ENCODE data around the gene ARHGEF37.
"Not testable (repeated sequence)": the region's sequence is repeated elsewhere in the genome, so short reads cannot be mapped to it uniquely, and the experiment has no call there.

Gene ARHGEF37

DNA sequence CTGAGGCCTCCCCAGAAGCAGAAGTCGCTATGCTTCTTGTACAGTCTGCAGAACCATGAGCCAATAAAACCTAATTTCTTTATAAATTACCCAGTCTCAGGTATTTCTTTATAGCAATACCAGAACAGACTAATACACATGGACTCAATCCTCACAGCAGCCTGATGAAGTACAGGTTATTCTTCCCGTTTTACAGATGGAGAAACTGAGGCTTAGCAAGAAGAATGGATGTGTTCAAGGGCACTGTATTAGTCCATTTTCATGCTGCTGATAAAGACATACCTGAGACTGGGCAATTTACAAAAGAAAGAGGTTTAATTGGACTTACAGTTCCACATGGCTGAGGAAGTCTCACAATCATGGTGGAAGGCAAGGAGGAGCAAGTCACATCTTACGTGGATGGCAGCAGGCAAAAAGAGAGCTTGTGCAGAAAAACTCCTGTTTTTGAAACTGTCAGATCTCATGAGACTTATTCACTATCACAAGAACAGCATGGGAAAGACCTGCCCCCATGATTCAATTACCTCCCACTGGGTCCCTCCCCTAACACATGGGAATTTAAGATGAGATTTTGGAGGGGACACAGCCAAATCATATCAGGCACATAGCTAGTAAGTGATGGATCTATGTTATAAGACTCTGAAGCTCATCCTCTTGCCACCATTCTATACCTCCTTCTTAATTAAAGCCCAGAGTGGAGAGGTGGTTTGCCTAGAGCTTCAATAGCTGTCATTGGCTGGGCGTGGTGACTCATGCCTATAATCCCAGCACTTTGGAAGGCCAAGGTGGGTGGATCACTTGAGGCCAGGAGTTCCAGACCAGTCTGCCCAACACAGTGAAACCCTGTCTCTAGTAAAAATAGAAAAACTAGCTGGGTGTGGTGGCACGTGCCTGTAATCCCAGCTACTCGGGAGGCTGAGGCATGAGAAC is 67.4 kb downstream of the ARHGEF37 start:
- not testable (repeated sequence) for DNase-seq (ENCODE audit: low read depth)

DNA sequence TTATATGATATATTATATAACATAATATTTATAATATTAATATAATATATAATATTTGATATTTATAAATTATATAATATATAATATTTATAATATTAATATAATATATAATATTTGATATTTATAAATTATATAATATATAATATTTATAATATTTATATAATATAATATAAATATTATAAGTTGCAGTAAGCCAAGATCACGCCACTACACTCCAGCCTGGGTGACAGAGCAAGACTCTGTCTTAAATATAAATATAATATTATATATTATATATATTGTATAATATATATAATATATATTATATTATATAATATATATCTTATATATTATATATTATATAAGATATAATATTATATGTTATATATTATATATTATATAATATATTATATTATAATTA is 68.4 kb downstream of the ARHGEF37 start:
- DNase-seq (ENCODE audit: low read depth) = not testable (repeated sequence)

DNA sequence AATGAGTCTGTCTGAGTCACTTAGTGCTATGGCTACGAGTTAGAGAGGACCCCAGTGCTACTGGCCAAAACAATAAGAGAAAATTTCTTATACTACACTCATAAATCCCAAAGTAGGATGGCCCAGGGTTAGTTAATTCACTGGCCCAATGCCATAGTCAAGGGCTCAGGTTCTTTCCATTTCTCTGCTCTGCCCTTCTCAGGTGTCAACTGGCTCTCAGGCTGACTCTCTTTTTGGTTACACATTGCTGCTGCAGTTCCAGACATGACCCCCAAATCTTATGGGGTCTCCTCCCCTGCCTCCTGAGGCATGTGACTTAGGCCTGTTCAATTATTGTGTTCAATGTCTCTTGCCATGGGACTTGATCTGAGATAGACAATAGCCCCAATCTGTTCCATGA is 70.4 kb downstream of the ARHGEF37 start:
- no peak for DNase-seq (ENCODE audit: low read depth)

DNA sequence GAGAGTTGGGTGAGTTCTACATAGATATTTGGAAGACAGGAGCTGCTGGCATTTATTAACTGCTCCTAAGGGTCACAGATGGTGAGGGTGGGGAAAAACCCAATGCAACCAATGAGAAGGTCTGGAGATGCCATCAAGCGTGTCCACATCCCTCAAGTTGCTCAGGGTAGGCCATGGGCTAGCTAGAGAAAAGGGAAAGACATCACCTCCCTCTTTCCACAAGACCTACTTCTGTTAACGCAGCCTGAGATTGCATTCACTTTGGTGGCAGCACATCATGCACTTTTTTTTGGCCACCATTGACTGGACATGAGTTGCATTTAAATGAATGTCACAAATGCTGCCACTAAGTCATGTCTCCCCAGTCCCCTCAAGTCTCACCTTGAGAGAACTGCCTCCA is 71.4 kb downstream of the ARHGEF37 start:
- no peak for DNase-seq (ENCODE audit: low read depth)

DNA sequence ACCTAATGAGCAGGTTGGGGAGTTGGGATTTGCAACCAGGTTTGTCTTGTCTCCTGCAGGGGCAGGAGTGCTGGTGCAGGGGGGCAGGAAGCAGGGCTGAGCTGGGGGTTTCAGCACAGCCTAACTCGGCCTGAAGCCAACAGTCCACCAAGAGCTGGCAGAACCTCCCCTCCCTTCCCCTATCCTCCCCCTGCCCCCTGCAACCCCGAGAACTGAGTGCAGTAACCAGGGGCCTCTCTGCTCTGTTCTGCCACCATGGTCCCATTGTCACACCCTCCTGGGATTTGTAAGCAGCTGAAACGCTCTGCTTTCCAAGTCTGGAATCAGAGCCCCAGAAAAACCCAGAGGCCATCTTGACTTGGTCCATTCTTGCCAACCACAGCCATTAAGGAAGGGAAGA is 72.9 kb downstream of the ARHGEF37 start:
- DNase-seq (ENCODE audit: low read depth) = no peak

DNA sequence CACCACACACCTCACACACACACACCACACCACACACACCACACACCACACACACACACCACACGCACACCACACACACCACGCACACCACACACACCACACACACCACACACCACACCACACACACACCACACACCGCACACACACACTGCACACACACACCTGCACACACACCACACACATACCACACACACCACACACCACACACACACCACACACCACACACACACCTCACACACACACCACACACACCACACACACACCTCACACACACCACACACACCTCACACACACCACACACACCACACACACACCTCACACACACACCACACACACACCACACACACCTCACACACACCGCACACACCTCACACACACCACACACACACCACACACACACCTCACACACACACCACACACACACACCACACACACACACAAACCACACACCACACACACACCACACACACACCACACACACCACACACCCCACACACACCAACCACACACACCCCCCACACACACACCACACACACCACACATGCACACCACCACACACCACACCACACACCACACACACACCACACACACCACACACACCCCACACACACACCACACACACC is 73.7 kb downstream of the ARHGEF37 start:
- DNase-seq (ENCODE audit: low read depth) = no peak

DNA sequence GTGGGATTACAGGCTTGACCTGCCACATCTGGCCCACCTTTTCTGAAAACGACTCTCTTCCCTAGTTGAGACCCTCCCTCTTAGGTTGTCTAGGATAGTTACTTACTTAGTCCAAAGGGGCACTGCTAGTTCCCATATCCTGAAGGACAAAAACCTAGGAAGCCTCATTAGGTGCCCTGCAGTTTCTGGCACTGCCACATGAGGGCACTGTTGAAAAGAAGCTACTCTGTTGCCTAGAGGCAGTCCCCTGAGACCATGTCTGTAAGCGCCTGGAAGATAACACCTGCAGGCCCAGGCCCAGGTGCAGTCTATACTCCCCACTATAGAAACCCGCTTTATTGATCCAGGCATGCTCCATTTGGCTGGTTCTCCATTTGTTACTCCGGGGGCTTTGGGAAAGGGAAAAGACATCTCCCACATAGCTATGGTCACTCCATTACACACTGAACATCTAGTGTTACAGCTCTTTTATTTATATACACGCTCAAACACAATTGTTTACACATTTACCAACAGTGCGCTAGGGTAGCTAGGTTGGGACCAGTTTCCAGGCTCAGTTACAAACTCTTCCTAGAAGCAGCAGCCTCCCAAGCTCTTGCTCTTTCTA is 75.4 kb downstream of the ARHGEF37 start:
- DNase-seq (ENCODE audit: low read depth) = no peak

DNA sequence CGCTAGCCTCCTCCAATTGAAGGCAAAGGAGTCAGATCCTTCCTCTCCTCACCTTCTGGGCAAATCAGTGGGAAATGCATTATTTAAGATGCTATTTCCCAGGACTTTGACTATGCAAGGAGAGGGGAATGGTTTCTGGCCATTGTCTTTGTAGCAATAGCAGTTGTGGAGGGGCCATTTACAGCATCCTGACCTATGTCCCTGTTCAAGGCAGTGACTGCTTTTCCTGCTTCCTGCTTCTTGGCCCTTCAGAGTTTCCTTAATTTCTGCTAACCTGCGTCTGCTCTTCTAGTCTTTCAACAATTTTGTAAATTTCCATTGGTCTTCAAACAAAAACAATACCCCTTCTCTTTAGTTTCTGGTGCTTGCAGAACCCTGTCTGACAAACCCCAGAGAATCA is 76.0 kb downstream of the ARHGEF37 start:
- DNase-seq (ENCODE audit: low read depth) = no peak

DNA sequence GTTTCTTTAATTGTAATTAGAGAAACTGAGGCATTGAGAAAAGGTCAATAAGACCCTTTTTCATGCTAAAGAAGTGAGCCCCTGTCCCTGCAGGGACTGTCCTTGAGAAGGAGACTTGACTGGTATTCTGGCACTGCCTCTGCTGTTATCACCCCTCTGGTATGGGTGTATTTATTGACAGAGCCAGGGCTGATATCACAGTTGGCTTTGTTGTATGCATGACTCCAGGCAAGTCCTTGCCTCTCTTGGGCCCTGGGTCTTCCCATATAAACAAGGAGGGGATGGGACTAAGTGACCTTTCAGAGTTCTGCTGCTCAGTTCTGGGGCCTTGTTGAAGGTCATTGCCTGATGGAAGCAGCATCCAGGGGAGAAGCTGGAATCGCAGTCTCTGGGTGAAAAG is 77.0 kb downstream of the ARHGEF37 start:
- no peak for DNase-seq (ENCODE audit: low read depth)

DNA sequence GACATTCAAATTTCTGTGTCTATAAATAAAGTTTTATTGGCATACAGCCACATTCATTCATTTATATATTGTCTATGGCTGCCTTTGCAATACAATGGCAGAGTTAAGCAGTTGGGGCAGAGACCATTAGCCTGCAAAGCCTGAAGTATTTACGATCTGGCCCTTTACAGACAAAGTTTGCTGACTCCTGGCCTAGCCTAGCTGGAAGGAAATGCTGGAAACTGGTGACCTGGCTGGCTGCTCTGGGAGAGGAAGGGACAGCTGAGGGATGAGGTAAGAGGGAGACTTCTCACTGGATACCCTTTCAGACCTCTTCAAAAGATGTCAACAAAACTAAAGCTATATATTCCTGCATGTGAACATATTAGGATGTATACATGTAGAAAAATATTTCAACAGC is 82.8 kb downstream of the ARHGEF37 start:
- DNase-seq (ENCODE audit: low read depth) = no peak

DNA sequence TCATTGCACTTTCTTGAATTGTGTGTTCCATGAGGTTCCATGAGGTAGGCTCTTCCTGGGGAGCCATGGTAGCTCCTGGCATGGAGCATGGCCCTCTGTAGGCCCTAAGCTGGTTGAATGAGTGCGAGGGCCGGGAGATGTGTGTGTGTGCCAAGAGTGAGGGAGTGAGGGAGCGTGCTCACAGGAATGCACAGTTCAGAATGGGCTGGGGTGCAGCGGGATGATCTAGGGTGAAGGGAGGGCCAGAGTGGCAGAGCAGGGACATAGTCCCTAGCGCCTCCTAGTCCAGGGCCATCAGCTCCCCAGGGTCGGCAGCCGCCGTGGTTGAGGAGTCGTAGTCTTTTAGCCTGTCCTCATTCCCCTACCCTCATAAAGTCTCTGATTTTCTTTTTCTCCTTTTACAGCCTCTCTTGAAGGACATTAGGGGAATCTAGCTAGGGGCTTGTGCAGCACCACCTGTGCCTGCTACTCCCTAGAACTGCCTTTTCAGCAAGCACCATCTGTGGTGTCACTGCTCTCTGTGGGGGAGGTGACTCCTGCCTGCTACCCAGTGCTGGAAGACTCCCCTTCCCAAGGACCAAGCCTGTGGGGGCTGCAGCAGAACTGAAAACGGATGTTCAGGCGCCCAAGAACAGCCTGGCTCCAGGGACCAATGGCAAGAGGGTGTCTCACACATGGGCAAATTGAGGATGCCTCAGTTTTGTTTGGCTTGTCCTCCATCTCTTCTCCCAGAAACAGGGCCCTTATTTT is 83.5 kb downstream of the ARHGEF37 start:
- no peak for DNase-seq (ENCODE audit: low read depth)

DNA sequence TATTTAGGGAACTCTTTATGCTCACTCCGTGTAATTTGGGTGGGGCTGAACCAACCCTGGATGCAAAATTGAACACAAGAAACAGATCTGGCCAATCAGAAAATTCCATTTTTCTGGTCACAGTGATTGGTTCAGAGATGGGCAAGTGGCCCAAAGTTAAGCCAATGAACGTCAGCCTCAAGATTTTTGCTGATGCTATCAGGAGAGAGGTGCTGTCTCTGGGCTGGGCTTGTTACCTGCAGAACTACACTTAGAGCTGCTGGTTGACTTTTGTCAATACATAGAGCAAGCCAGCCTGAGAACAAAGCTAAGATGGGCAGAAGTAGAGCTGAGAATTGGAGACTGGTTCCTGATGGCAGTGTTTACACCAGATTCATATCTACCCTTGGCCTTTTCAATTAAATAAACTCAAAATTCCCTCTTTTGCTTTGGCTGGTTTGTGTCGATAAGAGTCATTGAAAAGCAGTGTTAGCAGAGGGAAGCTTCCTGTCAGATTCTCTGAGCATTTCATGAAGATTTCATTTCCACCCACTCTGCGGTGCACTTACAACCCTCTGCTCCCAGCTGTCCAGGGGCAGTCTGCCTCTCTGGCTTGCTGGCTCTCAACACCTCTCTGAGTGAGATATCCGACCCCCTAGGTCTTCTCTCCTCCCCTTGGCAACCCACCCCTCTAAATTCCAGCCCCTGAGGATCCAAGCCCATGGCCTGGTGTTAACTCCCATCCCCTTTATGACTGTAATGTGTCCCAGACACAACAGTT is 84.3 kb downstream of the ARHGEF37 start:
- no peak for DNase-seq (ENCODE audit: low read depth)

DNA sequence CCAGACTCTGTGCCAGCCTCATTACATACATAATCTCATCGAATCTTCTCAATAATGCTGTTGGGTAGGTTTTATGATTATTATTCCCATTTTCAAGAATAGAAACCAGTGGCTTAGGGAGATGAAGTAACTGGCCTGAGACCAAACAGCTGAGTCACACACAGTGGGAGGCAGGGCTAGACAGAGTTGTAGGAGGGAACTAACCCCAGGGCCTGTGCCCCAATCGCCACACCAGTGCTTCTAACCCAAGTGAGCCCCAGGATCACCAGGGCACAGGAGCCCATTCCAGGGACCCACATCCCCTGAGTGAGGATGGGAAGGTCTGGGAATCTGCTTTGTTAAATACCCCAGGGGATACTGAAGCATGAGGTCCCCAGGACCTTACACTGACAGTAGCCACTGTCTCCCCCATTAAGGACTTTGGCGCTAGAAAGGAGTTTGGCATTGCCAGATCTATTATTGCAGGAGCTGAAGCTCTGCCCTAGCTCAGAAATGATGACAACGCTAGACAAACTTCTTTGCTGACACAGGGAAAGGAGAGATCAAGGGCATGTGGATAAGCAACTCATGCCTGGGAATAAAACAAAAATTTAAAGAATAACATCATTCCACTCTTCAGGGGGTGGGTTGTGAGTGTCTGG is 85.0 kb downstream of the ARHGEF37 start:
- DNase-seq (ENCODE audit: low read depth) = no peak

DNA sequence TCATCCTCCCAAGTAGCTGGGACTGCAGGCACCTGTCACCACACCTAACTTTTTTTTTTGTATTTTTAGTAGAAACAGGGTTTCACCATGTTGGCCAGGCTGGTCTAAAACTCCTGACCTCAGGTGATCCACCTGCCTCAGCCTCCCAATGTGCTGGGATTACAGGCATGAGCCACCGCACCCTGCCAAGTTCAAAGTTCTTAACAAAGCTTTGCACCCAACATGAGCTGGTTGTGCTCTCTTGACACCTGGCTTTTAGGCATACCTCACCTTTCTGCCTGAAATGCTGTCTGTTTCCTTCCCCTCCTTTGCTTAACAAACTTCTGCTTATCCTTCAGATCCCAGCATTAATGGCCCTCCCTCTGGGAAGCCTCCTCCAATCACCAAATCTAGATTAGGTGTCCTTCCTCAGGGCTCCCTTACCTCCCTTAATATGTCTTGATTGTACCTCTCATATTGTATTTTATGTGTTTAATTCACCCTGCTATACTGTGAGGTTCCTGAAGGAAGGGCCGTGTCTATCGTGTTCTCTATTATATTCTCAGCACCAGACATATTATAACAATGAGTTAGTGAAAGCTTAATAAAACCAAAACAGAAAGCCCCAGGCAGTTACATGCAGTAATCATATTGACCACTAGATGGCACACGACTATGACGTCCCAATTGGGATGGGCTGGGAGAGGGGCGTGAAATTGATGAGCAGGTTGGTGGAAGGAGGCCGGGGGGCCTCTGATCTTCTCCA is 86.0 kb downstream of the ARHGEF37 start:
- DNase-seq (ENCODE audit: low read depth) = no peak

DNA sequence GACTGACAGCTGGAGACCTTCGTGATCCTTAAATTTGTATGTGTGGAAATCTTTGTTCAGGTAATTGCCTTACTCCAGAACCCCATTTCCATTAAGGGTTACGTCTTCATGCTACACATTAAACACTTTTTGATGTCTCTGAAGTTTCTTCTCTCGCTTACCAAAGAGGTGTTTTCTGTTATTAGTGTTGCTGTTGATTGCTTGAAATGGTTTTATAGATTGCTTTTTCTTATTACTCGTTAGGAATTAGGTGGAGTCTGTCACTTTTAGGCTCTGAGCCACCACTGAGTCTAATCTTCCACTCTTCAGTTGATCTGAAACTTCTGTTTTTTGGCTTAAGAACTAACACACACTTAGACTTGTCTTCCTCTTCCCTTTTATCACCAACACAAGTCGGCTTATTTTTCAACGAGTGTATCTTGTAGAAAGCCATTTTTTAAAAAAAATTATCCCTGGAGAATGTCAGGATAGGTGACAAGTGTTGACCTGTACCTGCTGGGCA is 86.6 kb downstream of the ARHGEF37 start:
- DNase-seq (ENCODE audit: low read depth) = no peak

DNA sequence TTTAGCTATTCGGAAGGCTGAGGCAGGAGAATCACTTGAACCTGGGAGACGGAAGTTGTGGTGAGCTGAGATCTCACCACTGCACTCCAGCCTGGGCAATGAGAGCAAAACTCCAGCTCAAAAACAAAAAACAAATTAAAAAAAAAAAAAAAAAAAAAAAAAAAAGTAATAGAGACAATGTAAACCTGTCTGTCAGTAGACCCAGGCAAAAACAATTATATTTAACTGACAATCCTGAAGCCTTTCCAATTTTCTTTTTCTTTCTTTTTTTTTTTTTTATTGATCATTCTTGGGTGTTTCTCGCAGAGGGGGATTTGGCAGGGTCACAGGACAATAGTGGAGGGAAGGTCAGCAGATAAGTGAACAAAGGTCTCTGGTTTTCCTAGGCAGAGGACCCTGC is 88.0 kb downstream of the ARHGEF37 start:
- not testable (repeated sequence) for DNase-seq (ENCODE audit: low read depth)

DNA sequence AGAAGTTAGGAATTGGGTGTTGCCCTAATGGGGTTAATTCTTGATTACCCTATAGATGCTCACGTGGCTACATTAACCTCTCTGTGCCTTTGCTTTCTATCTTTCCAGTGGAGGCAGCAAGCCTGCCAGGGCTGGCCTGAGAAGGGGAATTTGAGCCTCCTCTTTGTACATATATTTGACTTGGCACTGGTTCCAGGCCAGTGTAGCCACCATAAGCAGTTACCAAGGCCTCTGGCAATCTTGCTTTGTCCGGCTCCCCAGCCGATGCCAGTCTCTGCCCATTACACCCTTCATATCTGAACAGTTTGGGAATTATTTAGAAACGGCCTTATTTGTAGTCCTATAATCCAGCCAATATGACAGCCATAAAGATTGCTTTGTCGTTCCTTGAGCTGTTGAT is 90.2 kb downstream of the ARHGEF37 start:
- no peak for DNase-seq (ENCODE audit: low read depth)

DNA sequence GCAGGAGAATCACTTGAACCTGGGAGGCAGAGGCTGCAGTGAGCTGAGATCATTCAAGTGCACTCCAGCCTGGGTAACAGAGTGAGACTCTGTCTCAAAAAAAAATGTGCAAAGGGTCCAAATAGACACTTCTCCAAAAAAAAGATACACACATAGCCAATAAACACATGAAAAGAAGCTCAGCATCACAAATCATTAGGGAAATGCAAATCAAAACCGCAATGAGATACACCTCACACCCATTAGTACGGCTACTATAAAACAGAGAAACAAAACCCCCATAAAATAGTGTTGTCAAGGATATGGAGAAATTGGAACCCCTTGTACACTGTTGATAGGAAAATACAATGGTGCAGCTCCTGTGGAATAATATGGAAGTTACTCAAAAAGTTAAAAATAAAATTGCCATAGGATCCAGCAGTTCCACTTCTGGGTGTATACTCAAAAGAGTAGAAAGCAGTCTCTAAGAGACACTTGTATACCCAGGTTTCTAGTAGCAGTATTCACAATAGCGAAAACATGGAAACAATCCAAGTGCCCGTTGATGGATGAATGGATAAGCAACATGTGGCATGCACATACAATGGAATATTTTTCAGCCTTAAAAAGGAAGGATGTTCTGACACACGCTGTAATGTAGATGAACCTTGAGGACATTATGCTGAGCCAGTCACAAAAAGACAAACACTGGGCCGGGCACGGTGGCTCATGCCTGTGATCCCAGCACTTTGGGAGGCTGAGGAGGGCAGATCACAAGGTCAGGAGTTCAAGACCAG is 91.6 kb downstream of the ARHGEF37 start:
- DNase-seq (ENCODE audit: low read depth) = no peak

DNA sequence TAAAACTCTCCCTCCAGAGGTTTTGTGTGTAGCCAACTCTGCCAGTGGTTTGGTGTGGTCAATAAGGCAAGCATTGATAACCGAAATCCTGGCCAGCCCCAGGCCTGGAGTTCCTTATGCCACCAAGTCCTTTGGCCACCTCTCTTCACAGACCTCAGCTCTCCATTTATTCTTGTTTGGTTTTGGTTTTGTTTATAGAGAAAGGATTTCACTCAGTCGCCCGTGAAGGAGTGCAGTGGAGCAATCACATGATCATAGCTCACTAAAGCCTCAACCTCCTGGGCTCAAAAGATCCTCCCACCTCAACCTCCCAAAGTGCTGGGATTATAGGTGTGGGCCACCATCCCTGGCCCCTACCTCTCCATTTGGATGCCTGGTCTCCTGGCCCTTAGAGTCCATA is 93.4 kb downstream of the ARHGEF37 start:
- no peak for DNase-seq (ENCODE audit: low read depth)
